PFSK-1 (cell line): Measurements from ENCODE around the gene SLC25A34.

Experiments used
- FOXP2 ChIP-seq: optimal IDR thresholded peaks from 2 replicates; pipeline ENCODE3; 2011; ENCODE audit warnings: borderline replicate concordance, control low read depth, inconsistent platforms; ENCODE audit not compliant: insufficient read depth; ENCODE audit errors: extremely low read length, extremely low read depth
- POLR2AphosphoS5 ChIP-seq: IDR thresholded peaks from 2 replicates; pipeline ENCODE4 v1.6.1; 2012; ENCODE audit warnings: low read depth, mild to moderate bottlenecking, control low read depth, low read length, moderate library complexity
- SIN3A ChIP-seq: IDR thresholded peaks from 2 replicates; pipeline ENCODE4 v1.6.1; 2012; ENCODE audit warnings: mild to moderate bottlenecking, low read length, moderate library complexity, borderline replicate concordance; ENCODE audit not compliant: insufficient read depth
- TAF1 ChIP-seq: IDR thresholded peaks from 2 replicates; pipeline ENCODE4 v1.6.1; 2012; ENCODE audit warnings: low read length, control low read depth, borderline replicate concordance; ENCODE audit not compliant: insufficient read depth
- TF ChIP-seq, protein P1 (sequence below), 2 experiments: IDR thresholded peaks; 2 replicates each; pipeline versions ENCODE4 v1.6.1 to v1.8.0; 2011 to 2012; ENCODE audit warnings: low read depth in 2 of 2, low read length in 2 of 2, control low read depth in 1 of 2, inconsistent platforms in 1 of 2, mild to moderate bottlenecking in 1 of 2, moderate library complexity in 1 of 2; ENCODE audit not compliant: insufficient read depth in 1 of 2

SLC25A34 gene

DNA sequence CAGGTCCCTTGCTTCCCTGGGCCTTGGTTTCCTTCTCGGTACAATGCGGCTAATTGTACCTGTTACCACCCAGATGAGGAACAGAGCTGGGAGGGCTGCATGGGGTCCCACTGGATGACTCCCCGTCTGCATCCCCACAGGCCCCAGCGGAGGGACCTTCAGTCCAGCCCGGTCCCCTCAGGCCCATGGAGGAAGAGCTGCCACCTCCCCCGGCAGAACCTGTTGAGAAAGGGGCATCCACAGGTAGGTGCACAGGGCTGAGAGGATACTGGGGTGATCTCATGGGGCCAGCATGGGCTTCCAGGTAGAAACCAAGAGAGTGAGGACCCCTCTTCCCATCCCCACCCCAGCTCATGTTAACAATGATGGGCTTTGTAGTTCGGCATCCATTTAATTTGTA lies 32.3 kb downstream of the SLC25A34 start:
- TF ChIP-seq FOXP2 (no peak), POLR2AphosphoS5 (no peak), TAF1 (no peak), SIN3A (no peak)
- TF ChIP-seq, protein P1, sequence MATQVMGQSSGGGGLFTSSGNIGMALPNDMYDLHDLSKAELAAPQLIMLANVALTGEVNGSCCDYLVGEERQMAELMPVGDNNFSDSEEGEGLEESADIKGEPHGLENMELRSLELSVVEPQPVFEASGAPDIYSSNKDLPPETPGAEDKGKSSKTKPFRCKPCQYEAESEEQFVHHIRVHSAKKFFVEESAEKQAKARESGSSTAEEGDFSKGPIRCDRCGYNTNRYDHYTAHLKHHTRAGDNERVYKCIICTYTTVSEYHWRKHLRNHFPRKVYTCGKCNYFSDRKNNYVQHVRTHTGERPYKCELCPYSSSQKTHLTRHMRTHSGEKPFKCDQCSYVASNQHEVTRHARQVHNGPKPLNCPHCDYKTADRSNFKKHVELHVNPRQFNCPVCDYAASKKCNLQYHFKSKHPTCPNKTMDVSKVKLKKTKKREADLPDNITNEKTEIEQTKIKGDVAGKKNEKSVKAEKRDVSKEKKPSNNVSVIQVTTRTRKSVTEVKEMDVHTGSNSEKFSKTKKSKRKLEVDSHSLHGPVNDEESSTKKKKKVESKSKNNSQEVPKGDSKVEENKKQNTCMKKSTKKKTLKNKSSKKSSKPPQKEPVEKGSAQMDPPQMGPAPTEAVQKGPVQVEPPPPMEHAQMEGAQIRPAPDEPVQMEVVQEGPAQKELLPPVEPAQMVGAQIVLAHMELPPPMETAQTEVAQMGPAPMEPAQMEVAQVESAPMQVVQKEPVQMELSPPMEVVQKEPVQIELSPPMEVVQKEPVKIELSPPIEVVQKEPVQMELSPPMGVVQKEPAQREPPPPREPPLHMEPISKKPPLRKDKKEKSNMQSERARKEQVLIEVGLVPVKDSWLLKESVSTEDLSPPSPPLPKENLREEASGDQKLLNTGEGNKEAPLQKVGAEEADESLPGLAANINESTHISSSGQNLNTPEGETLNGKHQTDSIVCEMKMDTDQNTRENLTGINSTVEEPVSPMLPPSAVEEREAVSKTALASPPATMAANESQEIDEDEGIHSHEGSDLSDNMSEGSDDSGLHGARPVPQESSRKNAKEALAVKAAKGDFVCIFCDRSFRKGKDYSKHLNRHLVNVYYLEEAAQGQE (IDR thresholded peaks at IDR 0.05; ENCODE audit: insufficient read depth in 1 of 2, low read depth in 2 of 2, low read length in 2 of 2) = no peak

GRCh38 chr1:15770313-15770962 lies 34.4 kb downstream of the SLC25A34 start:
- TF ChIP-seq POLR2AphosphoS5 = no peak
- no peak for TF ChIP-seq FOXP2
- TF ChIP-seq SIN3A = no peak
- TF ChIP-seq, protein P1 (IDR thresholded peaks at IDR 0.05; ENCODE audit: insufficient read depth in 1 of 2, low read depth in 2 of 2, low read length in 2 of 2) = no peak
- no peak for TF ChIP-seq TAF1

DNA sequence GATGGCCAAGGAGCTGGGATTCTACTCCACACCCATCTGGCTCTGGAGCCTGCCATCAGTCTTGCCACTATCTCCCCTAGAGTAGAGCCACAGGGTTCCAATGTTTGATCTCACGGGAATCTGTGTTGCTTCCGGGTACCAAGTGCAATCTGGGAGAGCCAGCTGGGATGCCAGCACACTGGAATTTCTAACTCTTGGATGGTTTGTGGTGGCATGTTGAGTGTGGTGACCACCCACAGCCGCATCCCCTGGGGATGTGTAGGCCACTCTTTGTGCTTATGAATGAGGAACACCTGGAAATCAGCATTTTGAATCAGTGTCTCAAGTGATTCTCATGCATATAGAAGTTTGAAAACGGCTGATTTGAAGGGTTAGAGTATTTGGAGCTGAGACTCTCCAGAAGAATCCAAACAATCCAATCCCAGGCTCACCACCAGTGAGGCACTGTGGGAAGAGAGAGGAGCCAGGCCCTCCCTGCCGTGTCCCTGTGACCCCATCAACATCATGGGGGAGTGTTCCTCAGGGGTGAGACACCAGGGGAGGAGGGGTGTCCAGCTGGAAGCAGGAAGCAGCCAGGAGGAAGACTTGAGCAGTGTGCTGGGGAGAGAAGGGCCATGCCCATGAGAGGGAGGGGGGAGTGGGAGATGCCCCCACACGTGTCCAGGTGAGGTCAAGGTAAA lies 35.9 kb downstream of the SLC25A34 start:
- TF ChIP-seq FOXP2 (no peak), SIN3A (no peak), TAF1 (no peak), POLR2AphosphoS5 (no peak)
- TF ChIP-seq, protein P1 (IDR thresholded peaks at IDR 0.05; ENCODE audit: insufficient read depth in 1 of 2, low read depth in 2 of 2, low read length in 2 of 2) = no peak

DNA sequence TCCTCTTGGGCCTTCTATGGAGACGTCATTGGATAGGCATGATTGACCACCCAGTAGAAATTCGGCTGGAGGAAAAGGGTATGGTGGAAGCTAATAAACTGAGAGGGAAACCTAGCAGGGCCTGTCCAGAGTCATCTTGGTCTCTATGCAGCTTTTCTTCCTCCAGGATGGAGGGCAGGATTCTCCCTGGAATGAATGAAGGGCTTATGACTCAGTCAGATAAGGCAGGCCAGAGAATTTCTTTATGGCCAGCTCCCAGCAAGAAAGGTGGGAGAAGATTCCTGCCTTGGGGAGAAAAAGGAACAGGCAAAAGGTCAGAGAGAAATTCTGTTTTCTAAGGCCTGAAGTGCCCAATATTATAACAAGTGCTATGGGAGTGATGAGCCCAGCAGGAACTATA lies 39.6 kb downstream of the SLC25A34 start:
- TF ChIP-seq, protein P1 (IDR thresholded peaks at IDR 0.05; ENCODE audit: insufficient read depth in 1 of 2, low read depth in 2 of 2, low read length in 2 of 2) = no peak
- TF ChIP-seq POLR2AphosphoS5 (no peak), FOXP2 (no peak), SIN3A (no peak), TAF1 (no peak)
